Smooth muscle cell (in vitro differentiated cells): Measurements from ENCODE around the gene ZNF358. TPM values are rescaled to one million over a fixed set of nuclear protein-coding genes. Genes with fewer than 3 reads are reported as not detected.

Experiments used
- DNase-seq: peaks from one replicate; lab custom pipeline; 2025; ENCODE audit not compliant: unreplicated experiment; lab: John Stamatoyannopoulos, UW
- H2AFZ ChIP-seq: fragments of 200-600 bp; sonication (generic); 2 replicates; pipeline ENCODE4 v1.6.0; 2016; ENCODE audit warnings: antibody characterized with exemption, low read depth, mild to moderate bottlenecking
- H3F3A ChIP-seq: fragments of 200-600 bp; sonication (generic); 2 replicates; pipeline ENCODE4 v1.6.0; 2017; ENCODE audit warnings: antibody characterized with exemption, low read depth
- H3K27ac ChIP-seq: fragments of 200-600 bp; sonication (generic); 2 replicates; pipeline ENCODE4 v1.5.1; 2016; ENCODE audit warnings: low read depth, mild to moderate bottlenecking
- H3K27me3 ChIP-seq: fragments of 200-600 bp; sonication (generic); 2 replicates; pipeline ENCODE4 v1.6.1; 2016; ENCODE audit warnings: low read depth, mild to moderate bottlenecking
- H3K36me3 ChIP-seq: fragments of 200-600 bp; sonication (generic); 2 replicates; pipeline ENCODE4 v1.5.1; 2016; ENCODE audit warnings: low read depth
- H3K4me1 ChIP-seq: fragments of 200-600 bp; sonication (generic); 2 replicates; pipeline ENCODE4 v1.5.1; 2016; ENCODE audit warnings: low read depth
- H3K4me2 ChIP-seq: fragments of 200-600 bp; sonication (generic); 2 replicates; pipeline ENCODE4 v1.6.0; 2016; ENCODE audit warnings: mild to moderate bottlenecking
- H3K4me3 ChIP-seq: fragments of 200-600 bp; sonication (generic); 2 replicates; pipeline ENCODE4 v1.5.1; 2016; ENCODE audit warnings: mild to moderate bottlenecking
- H3K79me2 ChIP-seq: fragments of 200-600 bp; sonication (generic); 2 replicates; pipeline ENCODE4 v1.6.0; 2016; ENCODE audit warnings: low read depth, mild to moderate bottlenecking
- H3K9ac ChIP-seq: fragments of 200-600 bp; sonication (generic); 2 replicates; pipeline ENCODE4 v1.6.0; 2016; ENCODE audit warnings: low read depth
- H3K9me3 ChIP-seq: fragments of 200-600 bp; sonication (generic); replicated peaks from 2 replicates; pipeline ENCODE4 v1.5.1; 2016; ENCODE audit warnings: low read depth
- H4K20me1 ChIP-seq: fragments of 200-600 bp; sonication (generic); 2 replicates; pipeline ENCODE4 v1.6.0; 2016; ENCODE audit warnings: low read depth
- CTCF ChIP-seq: fragments of 200-600 bp; sonication (generic); IDR thresholded peaks from 2 replicates; pipeline ENCODE4 v1.5.1; 2017; ENCODE audit warnings: borderline replicate concordance, mild to moderate bottlenecking, antibody characterized with exemption; ENCODE audit not compliant: insufficient read depth, poor library complexity, severe bottlenecking
- WGBS: methylation state at CpG from one replicate; pipeline ENCODE4 v1.1.7; 2016; ENCODE audit warnings: low lambda C conversion rate; 5-methylcytosine and 5-hydroxymethylcytosine counted together
- polyA plus RNA-seq: library from polyadenylated mRNA; unstranded; fragments of >200 nt; fragmentation: Nextera tagmentation; extraction: Ambion mirVana; gene quantifications from 2 replicates; pipeline ENCODE4 v1.2.1, GENCODE V29; 2016
- total RNA-seq: library from RNA; depleted of rRNA; stranded (reverse); fragments of >200 nt; gene quantifications from 2 replicates; pipeline ENCODE4 v1.2.3, GENCODE V29; 2014

The ZNF358 gene
- total and polyA plus RNA-seq, 2 experiments from 2014 or later: 40.8 to 67.2 TPM

DNA sequence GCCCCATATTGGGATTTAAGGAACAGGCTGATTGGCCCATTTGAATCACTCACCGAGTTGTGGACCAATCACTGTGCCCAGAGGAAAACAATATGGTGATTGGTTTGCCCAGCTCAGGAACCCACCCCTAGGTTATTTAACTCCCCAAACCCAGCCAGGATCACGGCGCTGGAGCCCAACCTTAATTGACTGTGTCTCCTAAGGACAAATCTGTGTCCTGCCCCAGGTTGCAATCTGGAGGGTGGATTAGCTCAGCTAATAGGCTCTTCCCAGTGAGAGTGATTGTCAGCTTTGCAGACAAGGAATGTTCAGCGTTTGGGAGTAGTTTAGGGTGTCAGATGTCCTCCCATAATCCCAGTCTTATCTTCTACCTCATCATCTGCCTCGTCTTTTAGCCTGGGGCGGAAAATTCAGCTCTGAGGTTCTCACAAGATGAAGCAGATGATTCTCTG, 3.5 kb upstream of the ZNF358 start:
- H4K20me1 ChIP-seq: no peaks in the 10 kb centered on the region
- no peak overlapping the region for H3K9ac ChIP-seq
- 41% methylated on average over 6 of the region's 6 CpGs for WGBS
- H3K36me3 ChIP-seq: no peaks in the 10 kb centered on the region
- H3K27ac ChIP-seq: no peak overlapping the region
- H3K4me3 ChIP-seq: no peak overlapping the region
- no peak overlapping the region for H3K4me2 ChIP-seq
- H3F3A ChIP-seq: peaks cover 20% of the 10 kb centered on the region
- TF ChIP-seq CTCF: no peak
- H3K79me2 ChIP-seq: no peaks in the 10 kb centered on the region
- H3K4me1 ChIP-seq: peaks cover 8% of the 10 kb centered on the region
- no peaks in the 10 kb centered on the region for H3K27me3 ChIP-seq
- DNase-seq: no peak
- no peak overlapping the region for H2AFZ ChIP-seq
- no peaks in the 10 kb centered on the region for H3K9me3 ChIP-seq

DNA sequence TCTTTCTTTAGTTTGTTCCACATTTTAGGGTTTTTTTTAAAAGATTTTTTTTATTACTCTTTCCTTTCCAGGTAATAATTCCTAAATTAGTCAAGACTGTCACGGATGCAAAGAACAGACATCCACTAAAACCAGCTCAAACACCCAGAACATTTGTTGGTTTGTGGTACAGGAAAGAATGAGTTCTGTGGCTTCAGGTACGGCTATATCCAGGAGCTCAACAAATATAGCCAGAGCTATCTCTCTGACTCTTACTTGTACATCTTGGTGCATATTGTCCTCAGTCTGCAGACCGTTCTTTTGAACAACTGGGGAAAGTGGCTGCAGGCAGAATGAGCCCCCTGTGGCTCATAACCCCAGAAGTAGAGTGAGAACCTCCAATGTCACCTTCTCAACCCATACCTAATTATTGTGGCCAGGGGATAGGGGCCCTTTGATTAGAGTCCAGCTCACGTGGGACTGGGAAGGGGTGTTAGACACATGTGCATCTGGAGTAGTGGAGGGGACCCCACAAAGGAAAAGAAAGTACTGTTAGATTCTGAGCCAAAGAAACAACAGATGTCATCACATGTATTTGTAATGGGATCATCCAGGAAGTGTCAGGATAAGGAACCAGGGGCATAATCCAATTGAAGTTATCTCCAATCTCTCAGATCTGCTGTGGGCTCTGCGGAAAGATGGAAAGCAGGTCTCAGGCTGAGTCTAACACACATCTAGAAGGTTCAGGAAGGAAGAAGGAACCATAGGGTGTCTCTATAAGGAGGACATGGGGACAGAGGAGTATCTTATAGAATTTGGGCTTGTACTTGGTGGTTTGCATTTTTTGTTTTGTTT, 1.9 kb upstream of the ZNF358 start:
- no peaks in the 10 kb centered on the region for H3K9me3 ChIP-seq
- no peak overlapping the region for H3K27ac ChIP-seq
- no peak overlapping the region for H3K9ac ChIP-seq
- peaks cover 20% of the 10 kb centered on the region for H3F3A ChIP-seq
- no peak overlapping the region for H3K4me3 ChIP-seq
- no peaks in the 10 kb centered on the region for H4K20me1 ChIP-seq
- H3K27me3 ChIP-seq: no peaks in the 10 kb centered on the region
- no peaks in the 10 kb centered on the region for H3K79me2 ChIP-seq
- no peak for TF ChIP-seq CTCF
- H3K4me1 ChIP-seq: peaks cover 8% of the 10 kb centered on the region
- no peak overlapping the region for H2AFZ ChIP-seq
- DNase-seq: no peak
- no peak overlapping the region for H3K4me2 ChIP-seq
- 85% methylated on average over 5 of the region's 5 CpGs for WGBS
- no peaks in the 10 kb centered on the region for H3K36me3 ChIP-seq

- WGBS: 58% methylated on average over 13 of the region's 13 CpGs
- peaks cover 8% of the 10 kb centered on the region for H3K4me1 ChIP-seq
Measured at GRCh38 chr19:7515110-7515644, 726 bp upstream of the ZNF358 start.

More at GRCh38 chr19:7515110-7515644, 726 bp upstream of the ZNF358 start:
- no peaks in the 10 kb centered on the region for H3K36me3 ChIP-seq
- peak overlapping the region; percentile 87 for H2AFZ ChIP-seq
- no peak for TF ChIP-seq CTCF
- no peaks in the 10 kb centered on the region for H3K79me2 ChIP-seq
- H3K4me3 ChIP-seq: peak overlapping the region; percentile 49
- peak overlapping the region; percentile 84 for H3K4me2 ChIP-seq
- peak overlapping the region; percentile 74 for H3K9ac ChIP-seq
- H3F3A ChIP-seq: peaks cover 16% of the 10 kb centered on the region
- no peaks in the 10 kb centered on the region for H3K27me3 ChIP-seq
- H3K9me3 ChIP-seq: no peaks in the 10 kb centered on the region
- no peak for DNase-seq
- H3K27ac ChIP-seq: peak overlapping the region; percentile 65
- no peaks in the 10 kb centered on the region for H4K20me1 ChIP-seq
